Measurements from ENCODE around the gene WDR33.

Gene WDR33

DNA sequence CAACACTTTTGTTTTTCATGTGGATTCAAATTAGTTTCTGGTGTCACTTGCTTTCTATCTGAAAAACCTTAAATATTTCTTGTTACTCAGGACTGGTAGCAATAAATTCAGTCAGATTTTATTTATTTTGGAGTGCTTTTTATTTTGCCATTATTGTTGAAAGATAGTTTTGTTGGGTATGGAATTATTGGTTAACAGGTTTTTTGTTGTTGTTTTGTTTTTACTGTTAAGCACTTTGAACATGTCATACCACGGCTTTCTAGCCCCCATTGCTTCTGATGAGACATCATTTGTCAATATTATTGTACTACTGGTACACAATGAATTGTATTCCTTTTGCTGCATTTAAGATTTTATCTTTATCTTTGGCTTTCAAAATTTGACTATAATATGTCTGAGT lies 122.6 kb downstream of the WDR33 start:
- no peak for DNase-seq

DNA sequence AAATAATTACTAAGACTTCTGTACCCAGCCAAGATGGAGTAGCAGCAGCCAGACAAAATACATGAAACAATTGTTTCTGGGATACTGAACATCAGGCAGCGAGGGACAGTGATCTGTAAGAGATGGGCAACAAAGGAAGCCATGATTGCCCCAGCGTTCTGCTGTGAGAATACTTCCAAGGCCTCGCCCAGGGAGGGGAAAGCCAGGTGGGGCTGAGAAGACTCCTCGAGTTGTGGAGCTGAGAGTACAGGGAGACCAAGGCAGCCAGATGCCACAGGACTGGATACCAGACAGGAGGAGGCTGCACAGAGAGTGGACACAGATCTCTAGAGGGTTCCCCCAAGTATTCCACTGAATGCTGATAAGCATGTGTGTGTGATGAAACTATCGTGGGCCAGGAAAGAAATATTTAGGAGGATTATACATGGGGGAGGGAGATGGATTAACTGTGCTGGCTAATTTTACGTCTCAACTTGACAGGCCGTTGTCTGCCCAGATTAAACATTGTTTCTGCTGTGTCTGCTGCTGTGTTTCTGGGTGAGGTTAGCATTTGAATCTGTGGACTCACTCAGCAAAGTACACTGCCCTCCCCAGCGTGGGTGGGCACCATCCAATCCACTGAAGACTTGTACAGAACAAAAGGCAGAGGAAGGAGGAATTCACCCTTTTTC lies 125.4 kb downstream of the WDR33 start:
- no peak for DNase-seq

DNA sequence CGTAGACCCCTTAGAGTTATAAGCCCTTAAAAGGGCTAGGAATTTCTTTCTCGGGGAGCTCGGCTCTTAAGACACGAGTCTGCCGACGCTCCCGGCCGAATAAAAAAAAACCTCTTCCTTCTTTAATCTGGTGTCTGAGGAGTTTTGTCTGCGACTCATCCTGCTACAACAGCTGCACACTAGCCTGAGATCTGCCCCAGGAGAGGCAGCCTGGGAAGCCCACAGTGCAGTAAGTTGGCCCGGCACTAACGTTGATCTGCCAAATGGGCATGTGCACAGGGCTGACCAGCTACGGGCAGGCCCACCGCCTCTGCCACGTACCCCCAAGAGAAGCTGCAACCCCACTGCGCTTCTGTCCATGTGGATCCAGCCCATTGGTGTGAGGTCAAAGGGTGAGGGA lies 127.2 kb downstream of the WDR33 start:
- DNase-seq: no peak

DNA sequence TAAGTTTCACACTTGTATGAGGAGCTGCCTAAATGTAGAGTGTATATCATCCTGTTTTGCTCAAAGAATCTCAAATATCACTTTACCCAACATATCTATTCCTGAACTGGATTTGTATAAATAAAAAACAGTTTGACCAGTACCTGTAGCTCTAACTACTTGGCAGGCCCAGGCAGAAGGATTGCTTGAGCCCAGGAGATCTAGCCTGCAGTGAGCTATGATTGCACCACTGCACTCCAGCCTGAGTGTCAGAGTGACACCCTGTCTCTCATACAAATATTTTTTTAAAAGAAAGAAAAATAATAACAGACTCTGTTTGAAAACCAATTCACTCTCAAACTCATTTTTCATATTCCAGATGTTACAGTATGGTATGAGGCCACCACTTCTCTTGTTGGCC lies 127.9 kb downstream of the WDR33 start:
- no peak for DNase-seq

DNA sequence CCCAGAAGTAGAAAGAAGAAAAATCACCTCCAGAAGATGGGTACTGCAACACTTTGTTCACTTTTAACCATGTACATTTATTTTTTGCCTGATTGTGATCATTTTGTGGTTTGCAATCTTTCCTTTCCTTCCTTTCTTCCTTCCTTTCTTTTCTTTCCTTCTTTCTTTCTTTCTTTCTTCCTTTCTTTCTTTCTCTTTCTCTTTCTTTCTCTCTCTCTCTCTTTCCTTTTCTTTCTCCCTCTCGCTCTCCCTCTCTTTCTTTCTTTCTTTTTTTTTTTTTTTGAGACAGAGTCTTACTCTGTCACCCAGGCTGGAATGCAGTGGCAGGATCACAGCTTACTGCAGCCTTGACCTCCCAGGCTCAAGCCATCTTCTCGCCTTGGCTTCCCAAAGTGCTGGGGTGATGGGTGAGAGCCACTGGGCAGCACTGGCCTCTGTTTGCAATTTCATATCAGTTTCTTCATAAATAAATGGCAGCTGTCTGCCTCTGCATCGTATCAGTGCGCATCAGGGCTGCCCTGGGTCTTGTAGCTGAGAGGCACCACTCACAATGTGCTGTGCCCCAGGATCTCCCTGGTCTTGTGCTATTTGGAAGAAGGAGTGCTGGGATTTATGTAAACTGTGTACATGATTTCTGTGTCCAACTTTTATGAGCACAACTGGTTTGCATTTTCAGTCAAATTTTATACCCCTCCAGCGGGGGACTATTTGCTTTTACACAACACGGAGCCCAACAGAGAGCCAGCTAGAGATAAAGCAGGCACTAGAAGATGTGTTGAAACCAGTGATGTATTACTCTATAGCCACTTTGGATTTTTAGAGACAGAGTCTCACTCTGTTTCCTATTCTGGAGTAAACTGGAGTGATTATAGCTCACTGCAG lies 128.8 kb downstream of the WDR33 start:
- DNase-seq: no peak

DNA sequence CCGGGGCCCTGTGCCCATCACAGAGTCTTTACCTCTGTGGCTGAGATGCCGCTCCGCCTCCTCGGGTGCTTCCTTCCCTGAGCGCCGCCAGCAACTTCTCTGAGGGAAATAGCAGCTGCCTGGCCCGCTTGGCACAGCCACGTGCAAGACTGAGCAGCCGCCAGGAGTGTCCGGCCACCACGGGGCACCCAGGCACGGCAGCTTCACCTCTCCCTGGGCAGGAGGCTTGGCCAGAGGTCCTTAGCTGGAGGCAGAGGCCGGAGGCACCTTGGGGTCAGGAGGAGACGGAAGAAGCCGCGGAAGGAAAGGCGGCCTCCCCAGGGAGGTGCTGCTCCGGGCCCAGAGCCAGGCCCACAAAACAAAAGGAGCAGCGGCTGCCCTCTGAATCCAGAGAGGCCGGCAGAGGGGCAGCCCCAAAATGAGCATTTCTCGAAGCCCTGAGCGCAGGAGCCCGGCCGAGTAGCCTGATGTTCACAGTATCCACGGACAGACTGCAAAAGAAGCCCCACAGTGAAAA lies 129.6 kb downstream of the WDR33 start:
- DNase-seq: no peak

DNA sequence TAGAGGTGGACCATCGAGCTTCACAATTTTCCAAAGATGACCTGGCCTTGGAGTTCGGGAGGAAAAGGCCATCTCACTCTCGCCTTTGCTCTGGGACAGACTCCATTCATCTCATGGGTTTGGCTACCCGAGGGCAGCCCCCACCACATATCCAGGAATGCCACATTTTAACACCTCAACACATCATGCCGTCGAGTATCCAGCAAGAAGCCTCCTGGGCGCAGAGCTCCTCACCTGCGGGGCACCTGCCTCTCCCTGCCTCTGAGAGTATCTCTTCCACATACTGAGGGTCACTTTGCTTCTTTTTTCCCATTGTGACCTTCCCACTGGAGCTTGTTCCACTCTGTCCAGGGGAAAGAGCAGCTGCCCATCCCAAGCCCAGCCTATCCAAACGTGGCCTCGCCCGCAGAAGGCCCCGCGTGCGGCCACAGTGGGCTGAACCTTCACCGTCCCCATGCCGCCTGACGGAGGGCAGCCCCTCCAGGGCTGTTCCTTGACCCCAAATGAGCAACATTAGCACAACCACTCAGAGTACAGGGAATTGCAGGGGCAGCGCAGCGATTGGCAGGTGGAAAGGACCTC lies 130.2 kb downstream of the WDR33 start:
- no peak for DNase-seq

DNA sequence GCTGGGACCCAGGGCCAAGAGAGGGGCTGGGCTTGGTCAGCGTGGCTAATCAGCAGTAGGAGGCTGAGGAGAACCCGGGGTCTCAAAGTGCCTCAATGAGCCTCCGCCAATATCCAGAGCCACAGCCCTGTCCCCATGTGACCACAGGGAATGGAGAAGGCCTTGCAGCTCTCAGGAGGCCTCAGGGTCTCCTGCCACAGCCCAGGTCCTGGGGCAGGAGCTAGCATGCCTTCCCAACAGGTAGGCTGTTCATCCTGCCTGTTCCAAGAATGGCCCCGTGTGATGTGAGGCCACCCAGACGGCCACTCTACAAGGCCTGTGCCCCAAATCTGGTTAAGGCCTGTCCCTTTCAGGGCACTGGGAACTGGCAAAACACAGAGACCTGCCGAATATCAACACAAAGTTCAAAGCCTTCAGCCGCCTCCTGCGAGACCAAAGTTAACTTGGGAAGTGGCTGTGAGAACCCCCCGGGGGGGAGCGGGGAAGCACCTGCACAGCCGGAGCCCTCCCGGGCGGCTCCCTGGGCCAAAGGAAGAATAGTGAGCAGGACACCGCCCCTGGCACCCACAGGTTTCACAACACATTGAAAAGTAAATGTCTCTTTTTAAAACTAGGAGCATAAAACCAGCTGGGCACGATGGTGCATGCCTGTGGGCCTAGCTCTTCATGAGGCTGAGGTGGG lies 131.2 kb downstream of the WDR33 start:
- no peak for DNase-seq

DNA sequence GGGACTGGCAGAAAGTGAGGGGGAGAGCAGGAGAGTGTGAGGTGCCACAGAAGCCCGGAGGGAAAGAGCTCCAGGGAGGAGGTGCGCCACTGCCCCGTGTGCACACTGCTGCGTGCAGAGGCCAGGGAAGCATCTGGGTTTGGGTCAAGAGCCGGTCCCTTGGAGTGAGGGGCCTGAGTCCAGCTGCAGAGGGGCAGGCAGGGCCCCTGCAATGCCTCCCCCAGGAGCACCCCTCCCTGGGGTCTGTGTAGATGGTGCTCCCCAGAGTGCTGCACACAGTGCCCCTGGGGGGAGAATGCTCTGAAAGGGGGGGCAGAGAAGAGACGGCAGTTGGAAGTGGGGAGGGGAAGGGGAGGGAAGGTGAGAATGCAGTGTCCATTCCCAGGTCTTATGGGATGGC lies 132.0 kb downstream of the WDR33 start:
- no peak for DNase-seq

DNA sequence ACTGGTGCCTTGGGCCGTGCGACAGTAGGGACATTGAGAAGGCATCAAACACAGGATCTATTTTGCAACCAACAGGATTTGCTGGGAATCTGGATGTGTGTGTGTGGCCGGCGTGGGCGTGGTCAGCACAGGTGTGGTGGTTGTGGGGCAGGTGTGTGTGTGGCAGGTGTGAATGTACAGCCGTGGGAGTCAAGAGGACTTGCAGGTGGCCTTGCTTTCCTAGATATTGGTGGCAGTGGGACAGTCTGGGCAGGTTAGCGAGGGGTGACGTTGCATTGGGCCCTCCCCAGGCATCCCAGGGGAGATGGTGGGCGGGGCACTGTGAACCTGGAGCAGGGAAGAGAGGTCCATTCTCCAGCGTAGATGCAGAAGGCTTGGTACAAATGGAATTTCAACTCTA lies 132.4 kb downstream of the WDR33 start:
- no peak for DNase-seq

DNA sequence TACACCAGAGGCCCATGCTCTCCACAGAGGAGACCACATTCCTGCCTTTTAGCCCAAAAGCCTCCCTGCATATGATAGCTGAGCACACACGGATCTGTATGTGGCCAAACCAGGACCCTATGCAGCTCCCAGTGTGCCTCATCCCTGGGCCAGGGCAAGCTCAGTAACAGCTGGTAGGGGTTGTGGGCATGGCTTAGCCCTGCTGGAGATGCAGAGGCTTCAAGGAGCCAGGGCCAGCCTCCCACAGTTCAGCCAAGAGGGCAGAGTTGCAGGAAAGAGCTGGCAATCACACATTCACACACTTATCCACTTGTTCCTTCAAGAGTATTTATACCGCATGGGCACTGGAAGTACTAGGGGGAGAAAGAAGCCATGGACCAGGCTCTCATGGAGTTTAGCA lies 134.1 kb downstream of the WDR33 start:
- DNase-seq: no peak

DNA sequence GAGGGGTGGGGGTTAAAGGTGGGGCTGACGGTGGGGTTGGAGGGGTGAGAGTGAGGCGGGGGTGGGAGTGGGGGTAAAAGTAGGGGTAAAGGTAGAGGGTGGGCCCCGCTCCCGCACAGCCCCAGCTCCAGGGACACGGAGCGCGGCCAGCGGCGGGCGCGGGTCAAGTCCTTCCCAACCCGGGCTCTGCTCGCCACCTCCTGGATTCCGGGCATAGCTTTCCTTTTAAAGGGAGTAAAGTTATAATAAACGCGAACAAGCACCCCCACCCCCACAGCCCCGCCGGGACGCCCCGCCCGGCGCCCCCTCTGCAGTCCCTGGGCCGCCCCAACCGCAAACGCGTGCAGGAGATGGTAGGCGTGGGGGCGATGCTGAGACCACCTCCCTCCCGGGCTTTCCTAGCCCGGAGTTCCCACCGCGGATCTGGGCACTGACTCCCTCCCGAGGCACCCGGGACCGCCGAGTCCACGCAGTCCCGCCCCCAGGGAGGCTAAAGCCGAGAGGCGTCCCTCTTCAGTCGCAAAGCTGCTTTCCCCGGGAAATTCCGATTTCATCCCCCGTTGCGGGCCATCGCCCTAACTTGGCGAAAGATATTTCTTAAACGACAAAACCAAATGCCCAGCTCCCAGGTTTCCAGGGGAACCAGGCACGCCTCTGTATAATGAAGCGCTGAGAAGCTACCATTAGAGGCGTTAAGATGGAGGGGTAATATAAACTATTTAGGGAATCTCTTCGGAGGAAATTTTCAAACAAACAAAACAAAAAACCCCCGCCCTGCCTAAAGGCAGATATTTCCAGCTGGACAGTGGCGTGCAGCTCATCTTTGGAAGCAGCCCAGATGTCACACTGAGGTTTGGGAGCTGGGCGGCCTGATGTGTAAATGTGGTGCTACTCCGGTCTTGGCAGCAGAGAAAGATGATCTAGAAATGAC lies 135.4 kb downstream of the WDR33 start, which contains the start of gene LIMS2:
TSS of gene LIMS2 (minus strand) at position 200 of the 931 bp plus-strand sequence. CDS start 506 bp downstream, outside the sequence.
- DNase-seq: no peak

DNA sequence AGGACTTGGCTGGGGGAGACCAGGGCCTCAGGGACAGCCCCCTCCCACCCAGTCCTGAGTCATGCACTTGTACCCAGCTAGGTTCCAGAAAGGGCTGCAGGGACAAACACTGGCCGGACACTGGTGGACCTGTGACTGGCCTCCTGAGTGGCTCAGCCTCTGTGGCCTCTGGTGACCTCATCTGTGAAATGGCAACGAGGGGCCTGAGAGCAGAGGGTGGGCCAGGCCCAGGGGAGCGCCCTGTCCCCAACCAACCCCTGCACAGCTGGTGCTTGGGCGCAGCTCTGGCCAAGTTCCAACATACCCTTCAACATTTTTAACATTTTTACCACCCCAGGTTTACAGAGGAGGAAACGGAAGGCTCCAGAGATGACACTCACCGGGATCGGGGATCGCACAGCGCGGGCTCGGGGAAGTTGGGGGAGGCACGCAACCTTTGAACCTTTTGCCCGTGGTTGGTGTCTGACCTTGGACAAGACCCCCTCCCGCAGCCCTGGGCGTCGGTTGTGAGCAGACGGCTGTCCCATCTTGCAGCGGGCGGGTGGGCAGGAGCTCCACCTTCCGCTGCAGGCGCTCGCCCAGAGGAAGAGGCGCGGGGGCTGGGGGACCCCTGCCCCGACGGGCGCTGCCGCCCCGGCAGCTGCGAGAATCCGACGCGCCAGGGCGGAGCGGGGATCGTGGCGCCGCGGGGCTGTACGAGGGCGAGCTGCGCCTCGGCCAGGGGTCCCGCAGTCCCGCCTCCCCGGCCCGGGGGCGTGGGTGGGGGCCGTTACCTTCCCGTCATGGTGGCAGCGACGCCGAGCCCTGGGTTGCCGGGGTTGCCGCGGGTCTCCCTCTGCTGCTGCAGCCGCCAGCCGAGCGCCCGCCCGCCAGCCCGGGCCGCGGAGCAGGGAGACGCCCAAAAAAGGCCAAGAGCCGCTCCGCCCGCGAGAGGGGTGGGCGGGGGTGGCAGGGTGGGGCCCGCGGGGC lies 136.4 kb downstream of the WDR33 start:
- DNase-seq: no peak

DNA sequence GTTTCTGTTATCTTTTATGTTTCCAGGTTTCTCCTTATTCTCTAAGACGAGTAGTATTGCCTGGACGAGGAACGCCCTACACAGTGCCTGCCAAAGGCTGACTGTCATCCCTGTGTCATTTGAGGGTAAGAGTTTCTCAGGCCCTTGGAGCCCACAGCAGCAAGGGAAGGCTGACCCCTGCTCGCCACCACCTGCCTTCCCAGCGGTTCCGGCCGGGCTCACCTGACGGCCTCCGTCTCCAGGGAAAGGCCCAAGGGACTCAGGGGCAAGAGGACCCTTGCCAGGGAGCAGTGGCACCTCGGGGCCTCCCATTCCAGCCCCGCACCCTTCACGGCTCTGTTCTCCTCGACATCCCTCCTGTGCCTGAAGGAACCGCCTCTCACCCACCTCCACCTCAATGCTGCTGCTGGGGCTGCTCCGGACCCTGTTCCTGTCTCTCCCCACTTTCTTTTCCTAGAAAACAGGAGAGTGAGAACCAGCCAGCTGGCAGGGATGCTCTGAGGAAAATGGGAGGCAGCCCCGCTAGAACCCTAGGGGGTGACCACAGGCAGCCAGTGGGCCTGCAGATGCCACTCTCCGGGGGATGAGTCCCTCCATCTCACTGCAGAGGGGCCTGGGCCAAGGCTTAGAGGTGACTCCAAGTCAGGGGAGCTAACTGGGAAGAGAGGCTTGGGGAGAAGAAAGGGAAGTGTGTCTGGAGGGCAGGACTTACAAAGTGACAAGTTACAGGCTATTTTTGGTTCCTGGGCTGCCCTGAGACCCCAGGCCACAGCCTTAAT lies 137.5 kb downstream of the WDR33 start:
- no peak for DNase-seq

DNA sequence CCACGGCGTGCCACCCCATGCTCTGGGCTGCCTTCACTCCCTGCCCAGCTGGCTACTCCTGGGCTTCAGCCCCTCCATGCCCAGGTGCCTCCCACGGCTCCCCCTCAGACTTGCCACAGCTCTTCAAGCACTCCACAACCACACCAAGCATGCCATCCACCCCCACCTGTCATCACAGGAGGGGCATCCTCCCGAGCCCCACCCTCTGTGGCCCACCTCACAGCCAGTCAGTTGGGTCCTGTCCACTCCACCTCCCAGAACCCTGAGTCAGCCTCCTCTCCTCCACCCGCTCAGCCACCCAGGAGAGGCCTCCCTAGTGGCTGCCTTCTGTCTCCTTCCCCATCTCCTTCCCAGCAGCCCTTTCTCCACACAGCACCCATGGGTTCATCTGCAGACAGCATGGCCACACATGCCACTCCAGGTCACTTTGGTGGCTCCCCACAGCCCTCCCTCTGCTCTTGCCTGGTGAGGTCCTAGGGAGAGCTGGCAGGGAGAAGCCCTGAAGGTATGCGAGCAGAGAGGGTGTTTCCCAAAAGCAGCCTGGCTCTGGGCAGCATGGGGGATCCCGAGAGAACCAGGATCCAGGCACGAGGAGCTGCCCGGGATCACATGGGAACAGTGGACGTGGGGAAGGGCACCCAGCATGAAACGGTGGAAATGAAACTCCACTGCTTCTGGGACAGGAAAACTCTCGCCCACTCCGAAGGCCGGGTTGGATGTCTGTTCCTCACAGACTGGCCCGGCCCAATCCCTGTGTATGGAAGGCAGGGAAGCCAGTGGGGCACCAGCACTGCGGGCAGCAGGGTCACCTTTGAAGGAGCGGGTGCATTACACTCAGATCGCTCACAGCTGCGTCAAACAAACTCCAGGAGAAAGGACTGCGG lies 138.4 kb downstream of the WDR33 start:
- DNase-seq: no peak

DNA sequence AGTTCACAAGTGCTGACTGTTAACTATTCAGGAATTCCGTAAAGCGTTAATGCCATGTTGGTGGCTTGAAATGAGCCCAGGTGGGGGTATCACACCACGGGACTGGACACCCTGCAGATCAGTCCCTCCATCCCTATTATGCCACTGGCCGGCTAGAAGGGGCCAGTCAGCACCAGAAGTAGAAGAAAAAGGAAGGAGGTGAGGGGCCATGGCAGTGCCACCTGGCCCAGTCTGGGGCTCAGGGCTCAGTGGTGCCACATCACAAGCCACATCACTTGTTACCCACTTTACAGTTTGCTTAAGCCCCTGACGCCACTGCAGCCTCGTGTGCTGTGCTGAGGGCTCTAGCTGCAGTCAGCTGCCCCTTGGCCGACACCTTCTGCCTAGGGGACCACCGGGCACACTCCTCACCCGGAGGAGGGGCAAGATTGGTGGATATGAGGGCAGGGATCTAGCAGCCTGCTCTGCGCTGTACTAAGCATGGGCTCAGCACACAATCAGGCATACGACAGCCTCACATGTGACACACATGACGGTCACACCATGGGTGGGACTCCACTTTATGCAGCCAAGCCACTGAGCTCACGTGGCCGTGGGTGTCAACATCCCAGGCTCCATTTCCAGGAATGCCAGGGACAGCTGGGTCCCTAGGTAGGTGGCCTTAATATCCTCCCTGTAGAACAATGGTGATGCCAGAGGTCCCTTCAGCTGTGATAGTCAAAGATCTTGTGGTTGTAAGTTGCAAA lies 139.2 kb downstream of the WDR33 start:
- DNase-seq: no peak

DNA sequence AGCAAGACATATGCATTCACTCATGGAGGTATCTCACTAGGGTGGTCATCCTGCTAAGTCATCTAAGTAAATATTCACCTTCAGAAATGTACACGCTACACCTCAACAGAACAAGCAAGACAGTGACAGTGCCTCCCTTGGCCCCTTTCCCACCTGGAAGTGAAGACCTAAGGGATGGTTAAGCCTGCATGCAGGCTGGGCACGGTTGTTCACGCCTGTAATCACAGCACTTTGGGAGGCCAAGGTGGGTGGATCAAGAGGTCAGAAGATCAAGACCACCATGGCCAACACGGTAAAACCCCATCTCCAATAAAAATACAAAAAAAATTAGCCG lies 140.0 kb downstream of the WDR33 start:
- DNase-seq: no peak

Measured in NCI-H1436 (cell line).